Spleen (tissue), 11 donors: Measurements from ENCODE around the gene LPCAT1. TPM values are rescaled to one million over a fixed set of nuclear protein-coding genes. Genes with fewer than 3 reads are reported as not detected.

ENCODE experiments used
- DNase-seq: peaks from one replicate; pipeline ENCODE4 v3.0.0-alpha.2; 2020
- H3K27ac ChIP-seq, 8 donors: fragments of 200-600 bp; sonication (generic) in 7 of 8; 1 replicate in 4 of 8; 2 replicates in 4 of 8; pipeline versions ENCODE4 v1.5.0 to v1.8.0; 2016 to 2021; ENCODE audit warnings: inconsistent platforms in 4 of 8, mild to moderate bottlenecking in 4 of 8, moderate library complexity in 1 of 8
- H3K27me3 ChIP-seq, 7 donors: fragments of 200-600 bp; sonication (generic) in 6 of 7; replicated peaks in 1 of 7; 1 replicate in 4 of 7; 2 replicates in 3 of 7; pipeline versions ENCODE4 v1.5.0 to v1.8.0; 2016 to 2021; ENCODE audit warnings: inconsistent platforms in 3 of 7, mild to moderate bottlenecking in 1 of 7
- H3K36me3 ChIP-seq, 6 donors: fragments of 200-600 bp; sonication (generic) in 5 of 6; 1 replicate in 4 of 6; 2 replicates in 2 of 6; pipeline versions ENCODE4 v1.5.0 to v1.8.0; 2016 to 2021; ENCODE audit warnings: inconsistent platforms in 2 of 6
- H3K4me1 ChIP-seq, 6 donors: fragments of 200-600 bp; sonication (generic) in 5 of 6; 1 replicate in 3 of 6; 2 replicates in 3 of 6; pipeline versions ENCODE4 v1.5.0 to v1.8.0; 2016 to 2021; ENCODE audit warnings: inconsistent platforms in 3 of 6
- H3K4me3 ChIP-seq, 8 donors: fragments of 200-600 bp; sonication (generic) in 7 of 8; 1 replicate in 4 of 8; 2 replicates in 4 of 8; pipeline versions ENCODE4 v1.5.0 to v1.8.0; 2016 to 2021; ENCODE audit warnings: inconsistent platforms in 4 of 8, mild to moderate bottlenecking in 4 of 8, moderate library complexity in 2 of 8
- H3K9me3 ChIP-seq, 8 donors: fragments of 200-600 bp; sonication (generic) in 7 of 8; 1 replicate in 4 of 8; 2 replicates in 4 of 8; pipeline versions ENCODE4 v1.5.0 to v1.8.0; 2016 to 2021; ENCODE audit warnings: inconsistent platforms in 4 of 8
- CTCF ChIP-seq, 11 experiments: fragments of 200-600 bp in 7 of 11; fragments of 450-650 bp in 4 of 11; sonication (generic) in 4 of 11; IDR thresholded peaks in 8 of 11; conservative IDR thresholded peaks in 3 of 11; 1 replicate in 7 of 11; 2 replicates in 4 of 11; pipeline versions ENCODE4 v1.4.0 to v1.8.0; 2016 to 2021; ENCODE audit warnings: antibody characterized with exemption in 11 of 11, inconsistent platforms in 4 of 11, mild to moderate bottlenecking in 1 of 11
- POLR2A ChIP-seq, 3 donors: fragments of 450-650 bp; IDR thresholded peaks; one replicate each; pipeline ENCODE4 v1.5.1; 2017; ENCODE audit warnings: antibody characterized with exemption in 3 of 3, mild to moderate bottlenecking in 1 of 3
- POLR2AphosphoS5 ChIP-seq, 3 donors: sonication (generic); formaldehyde crosslinking; IDR thresholded peaks; one replicate each; pipeline ENCODE4 v1.5.1; 2017; ENCODE audit warnings: antibody characterized with exemption in 3 of 3
- WGBS, 5 donors: extraction: QIAGEN DNeasy Blood & Tissue Kit in 3 of 5; methylation state at CpG; one replicate each; pipeline versions ENCODE4 v1.1.5 to v1.1.7; 2013 to 2018; 5-methylcytosine and 5-hydroxymethylcytosine counted together
- intact Hi-C: fragments of 100-400 bp; cut with DNase I; formaldehyde crosslinking; loops from one replicate; pipeline ENCODE4 v1.15.0; 2023; ENCODE audit warnings: low total_unique reads
- polyA plus RNA-seq, 3 donors: library from polyadenylated mRNA; stranded (reverse); fragments of 200-250 nt; gene quantifications; one replicate each; pipeline ENCODE4 v1.2.1, GENCODE V29; 2013
- total RNA-seq, 7 donors: library from RNA; depleted of rRNA in 3 of 7; stranded (reverse); fragments of >200 nt in 3 of 7; fragmentation: NEBNext Ultra II Directional in 4 of 7; extraction: Animal tissue kit (Norgen Biotek cat#: 25700) in 4 of 7; gene quantifications; one replicate each; pipeline versions ENCODE4 v1.1.0 to v1.2.1, GENCODE V29; 2016 to 2021
- donor health status: healthy with polysubstance abuse.
- donor health status: DM: no; HTN: no; CAD: no; lungs with moderate emphysema.
- donor health status: DM: no; HTN: no; CAD: no.
- donor health status: Bipolar disorder and iron deficiency.
- donor health status: healthy.
- donor health status: DM: no; HTN: no; CAD: no.
- donor health status: DM: yes; HTN: yes; CAD: no.

LPCAT1 gene
- total and polyA plus RNA-seq, 10 donors = 52.2 to 322 (median 174) TPM

GRCh38 chr5:1440098-1440493, 83.7 kb downstream of the LPCAT1 start:
- 82 to 93% (median 85%) methylated on average over 3 of the region's 3 CpGs for WGBS, 5 donors
- Histone ChIP-seq H3K4me3 (no peak overlapping the region), H3K4me1 (peaks cover 8 to 14% (median 11%) of the 10 kb centered on the region in 6 donors), H3K9me3 (peaks cover 0 to 9% (median 0%) of the 10 kb centered on the region in 8 donors), H3K27me3 (peaks cover 8 to 80% (median 55%) of the 10 kb centered on the region in 7 donors), H3K27ac (no peak overlapping the region), H3K36me3 (no peaks in the 10 kb centered on the region)
- intact Hi-C loops = no loop called here
- TF ChIP-seq CTCF (IDR thresholded peaks at IDR 0.05 in 8 of 11, conservative IDR thresholded peaks at IDR 0.05 in 3 of 11) = no peak
- TF ChIP-seq POLR2AphosphoS5 (IDR thresholded peaks at IDR 0.05) = no peak
- TF ChIP-seq POLR2A (IDR thresholded peaks at IDR 0.05) = no peak
- DNase-seq = no peak

DNA sequence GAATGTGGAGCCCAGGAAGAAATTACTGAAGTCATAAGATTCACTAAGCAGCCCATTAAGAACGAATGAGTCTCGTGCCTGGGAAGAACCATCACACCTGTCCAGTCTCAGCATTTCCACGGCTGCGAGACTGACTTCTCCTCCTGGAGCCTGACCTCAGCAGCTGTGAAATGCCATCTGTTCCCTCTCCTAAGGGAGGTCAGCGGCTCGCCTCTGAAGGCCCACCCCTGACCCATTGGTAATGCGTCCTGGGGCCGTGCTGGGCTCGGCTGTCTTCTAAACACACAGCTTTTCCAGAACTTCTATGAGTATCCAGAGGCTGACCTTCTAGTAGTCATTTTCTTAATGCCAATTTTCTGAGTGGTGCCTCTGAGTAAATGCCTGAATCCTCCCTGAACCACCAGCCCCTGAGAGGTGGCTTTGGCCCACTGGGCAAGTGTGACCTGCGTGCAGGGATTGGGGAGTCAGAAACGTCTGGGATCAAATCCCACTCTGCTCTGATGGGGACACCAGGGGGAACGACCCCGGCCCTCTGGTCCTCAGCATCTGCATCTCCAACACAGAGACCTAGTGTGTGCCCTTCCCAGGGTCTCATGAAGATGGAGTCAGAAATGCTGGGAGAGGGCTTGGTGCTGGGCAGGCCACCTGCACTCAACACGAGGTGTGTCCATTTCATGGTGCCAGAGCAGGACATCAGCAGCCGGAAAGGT, 84.2 kb downstream of the LPCAT1 start:
- WGBS, 5 donors = 77 to 87% (median 80%) methylated on average over 13 to 15 of the region's 15 CpGs
- Histone ChIP-seq H3K4me3 (no peak overlapping the region), H3K27me3 (peaks cover 3 to 74% (median 49%) of the 10 kb centered on the region in 7 donors), H3K9me3 (peaks cover 0 to 9% (median 0%) of the 10 kb centered on the region in 8 donors), H3K4me1 (peaks cover 3 to 8% (median 5%) of the 10 kb centered on the region in 6 donors), H3K36me3 (no peaks in the 10 kb centered on the region), H3K27ac (no peak overlapping the region)
- no peak for DNase-seq
- no peak for TF ChIP-seq POLR2A (IDR thresholded peaks at IDR 0.05)
- no peak for TF ChIP-seq CTCF (IDR thresholded peaks at IDR 0.05 in 8 of 11, conservative IDR thresholded peaks at IDR 0.05 in 3 of 11)
- no peak for TF ChIP-seq POLR2AphosphoS5 (IDR thresholded peaks at IDR 0.05)
- intact Hi-C loops = no loop called here

DNA sequence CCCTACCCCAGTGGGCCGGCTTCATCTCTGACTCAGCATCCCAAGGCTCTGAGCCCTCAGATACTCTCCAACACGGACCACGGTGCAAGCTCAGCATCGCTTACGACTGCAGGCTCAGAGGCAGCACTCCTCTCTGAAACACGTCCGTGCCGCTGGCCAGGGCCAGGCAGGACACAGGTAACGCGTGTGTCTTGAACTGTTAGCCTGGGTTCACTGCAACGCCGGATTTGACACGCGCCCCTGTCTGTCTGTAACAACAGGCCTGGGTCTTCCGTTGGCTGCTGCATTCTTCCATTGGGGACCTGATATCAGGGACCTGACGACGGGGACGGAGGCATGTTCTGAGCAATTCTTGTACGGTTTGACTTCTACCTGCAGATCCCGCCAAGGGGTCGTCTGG, 84.9 kb downstream of the LPCAT1 start:
- H3K4me3 ChIP-seq = no peak overlapping the region
- intact Hi-C loops = no loop called here
- no peak for DNase-seq
- H3K9me3 ChIP-seq = peaks cover 0 to 9% (median 0%) of the 10 kb centered on the region in 8 donors
- WGBS, 5 donors = 87 to 90% (median 89%) methylated on average over 21 of the region's 21 CpGs
- peaks cover 0 to 67% (median 43%) of the 10 kb centered on the region in 7 donors for H3K27me3 ChIP-seq
- TF ChIP-seq CTCF (IDR thresholded peaks at IDR 0.05 in 8 of 11, conservative IDR thresholded peaks at IDR 0.05 in 3 of 11) (no peak), POLR2AphosphoS5 (IDR thresholded peaks at IDR 0.05) (no peak), POLR2A (IDR thresholded peaks at IDR 0.05) (no peak)
- no peak overlapping the region for H3K27ac ChIP-seq
- peaks cover 0 to 1% (median 0%) of the 10 kb centered on the region in 6 donors for H3K4me1 ChIP-seq
- H3K36me3 ChIP-seq = no peaks in the 10 kb centered on the region

- Histone ChIP-seq H3K4me3 (no peak overlapping the region), H3K9me3 (peaks cover 0 to 13% (median 0%) of the 10 kb centered on the region in 8 donors), H3K27ac (no peak overlapping the region), H3K27me3 (peaks cover 0 to 59% (median 34%) of the 10 kb centered on the region in 7 donors), H3K4me1 (no peaks in the 10 kb centered on the region), H3K36me3 (no peaks in the 10 kb centered on the region)
- no peak for TF ChIP-seq POLR2AphosphoS5 (IDR thresholded peaks at IDR 0.05)
- no peak for DNase-seq
- intact Hi-C loops = no loop called here
- WGBS, 5 donors = 83 to 91% (median 86%) methylated on average over 25 of the region's 25 CpGs
Measured at GRCh38 chr5:1437876-1438559, 85.7 kb downstream of the LPCAT1 start.
